Suprapubic skin (tissue), 3 donors: ENCODE measurements around the gene GATA3.

Experiments used
- CTCF ChIP-seq, 2 donors: fragments of 200-600 bp in 1 of 2; fragments of 450-650 bp in 1 of 2; sonication (generic) in 1 of 2; IDR thresholded peaks; one replicate each; pipeline ENCODE4 v1.5.1; 2016 to 2019; ENCODE audit warnings: antibody characterized with exemption in 2 of 2, mild to moderate bottlenecking in 1 of 2, moderate library complexity in 1 of 2
- POLR2A ChIP-seq, 2 donors: fragments of 450-650 bp; IDR thresholded peaks; one replicate each; pipeline ENCODE4 v1.6.1; 2017; ENCODE audit warnings: antibody characterized with exemption in 2 of 2, mild to moderate bottlenecking in 2 of 2, moderate library complexity in 2 of 2

- TF ChIP-seq POLR2A (IDR thresholded peaks at IDR 0.05) (no peak), CTCF (IDR thresholded peaks at IDR 0.05) (no peak)
Observed at GRCh38 chr10:8084799-8085198, 30.3 kb downstream of the GATA3 start.
